Measurements from ENCODE around the gene HMG20A.

The HMG20A gene

GRCh38 chr15:77510066-77511057 is 89.7 kb downstream of the HMG20A start:
- no peak for DNase-seq
- no peak for TF ChIP-seq POLR2A (IDR thresholded peaks at IDR 0.05; ENCODE audit: low read length)
- no peak for TF ChIP-seq GATA1 (IDR thresholded peaks at IDR 0.05; ENCODE audit: low read depth, low read length)

GRCh38 chr15:77511869-77512268 is 91.2 kb downstream of the HMG20A start:
- TF ChIP-seq GATA1 (IDR thresholded peaks at IDR 0.05; ENCODE audit: low read depth, low read length): no peak
- no peak for TF ChIP-seq POLR2A (IDR thresholded peaks at IDR 0.05; ENCODE audit: low read length)
- no peak for DNase-seq

GRCh38 chr15:77513226-77513625 is 92.5 kb downstream of the HMG20A start:
- DNase-seq: no peak
- TF ChIP-seq GATA1 (IDR thresholded peaks at IDR 0.05; ENCODE audit: low read depth, low read length) (no peak), POLR2A (IDR thresholded peaks at IDR 0.05; ENCODE audit: low read length) (no peak)

- no peak for TF ChIP-seq GATA1 (IDR thresholded peaks at IDR 0.05; ENCODE audit: low read depth, low read length)
- TF ChIP-seq POLR2A (IDR thresholded peaks at IDR 0.05; ENCODE audit: low read length): no peak
- DNase-seq: no peak
Measured at GRCh38 chr15:77514641-77515402, 94.1 kb downstream of the HMG20A start.

- DNase-seq: no peak
- no peak for TF ChIP-seq POLR2A (IDR thresholded peaks at IDR 0.05; ENCODE audit: low read length)
- TF ChIP-seq GATA1 (IDR thresholded peaks at IDR 0.05; ENCODE audit: low read depth, low read length): no peak
Measured at GRCh38 chr15:77515613-77516012, 94.9 kb downstream of the HMG20A start.

GRCh38 chr15:77516076-77516475 is 95.4 kb downstream of the HMG20A start:
- TF ChIP-seq GATA1 (IDR thresholded peaks at IDR 0.05; ENCODE audit: low read depth, low read length) (no peak), POLR2A (IDR thresholded peaks at IDR 0.05; ENCODE audit: low read length) (no peak)
- no peak for DNase-seq

GRCh38 chr15:77516786-77517185 is 96.1 kb downstream of the HMG20A start:
- no peak for DNase-seq
- no peak for TF ChIP-seq GATA1 (IDR thresholded peaks at IDR 0.05; ENCODE audit: low read depth, low read length)
- TF ChIP-seq POLR2A (IDR thresholded peaks at IDR 0.05; ENCODE audit: low read length): no peak

- no peak for DNase-seq
- TF ChIP-seq GATA1 (IDR thresholded peaks at IDR 0.05; ENCODE audit: low read depth, low read length) (no peak), POLR2A (IDR thresholded peaks at IDR 0.05; ENCODE audit: low read length) (no peak)
Measured at GRCh38 chr15:77517579-77517978, 96.9 kb downstream of the HMG20A start.

- no peak for TF ChIP-seq GATA1 (IDR thresholded peaks at IDR 0.05; ENCODE audit: low read depth, low read length)
- no peak for DNase-seq
Measured at GRCh38 chr15:77518458-77518857, 97.8 kb downstream of the HMG20A start.

- DNase-seq: no peak
- TF ChIP-seq POLR2A (IDR thresholded peaks at IDR 0.05; ENCODE audit: low read length) (no peak), GATA1 (IDR thresholded peaks at IDR 0.05; ENCODE audit: low read depth, low read length) (no peak)
Measured at GRCh38 chr15:77519540-77519939, 98.9 kb downstream of the HMG20A start.

- TF ChIP-seq GATA1 (IDR thresholded peaks at IDR 0.05; ENCODE audit: low read depth, low read length) (no peak), POLR2A (IDR thresholded peaks at IDR 0.05; ENCODE audit: low read length) (no peak)
- no peak for DNase-seq
Measured at GRCh38 chr15:77521206-77521605, 100.5 kb downstream of the HMG20A start.

- TF ChIP-seq POLR2A (IDR thresholded peaks at IDR 0.05; ENCODE audit: low read length) (no peak), GATA1 (IDR thresholded peaks at IDR 0.05; ENCODE audit: low read depth, low read length) (no peak)
- no peak for DNase-seq
Measured at GRCh38 chr15:77525400-77525811, 104.7 kb downstream of the HMG20A start.

- TF ChIP-seq GATA1 (IDR thresholded peaks at IDR 0.05; ENCODE audit: low read depth, low read length) (no peak), POLR2A (IDR thresholded peaks at IDR 0.05; ENCODE audit: low read length) (no peak)
- no peak for DNase-seq
Measured at GRCh38 chr15:77525907-77526594, 105.4 kb downstream of the HMG20A start.

Measured in erythroblast (primary cell).